A549 (cell line): Measurements from ENCODE around the gene RHOJ. TPM values are rescaled to one million over a fixed set of nuclear protein-coding genes. Genes with fewer than 3 reads are reported as not detected.
A peak's percentile ranks its signal among the peaks of the same experiment; 100 is the strongest.

ENCODE experiments used
- ATAC-seq, 2 experiments: fragments of 200-7000 bp in 1 of 2; fragments of >200 bp in 1 of 2; cut with Nextera tagmentation in 1 of 2; cut with Tn5 transposase in 1 of 2; 3 replicates each; pipeline versions ENCODE4 v1.8.0 to v1.9.1; 2018 to 2020; ENCODE audit warnings: mild to moderate bottlenecking in 1 of 2, moderate library complexity in 1 of 2
- CTCF ChIA-PET: fragments of 300-600 bp; sonication (Branson Sonifier 250); formaldehyde crosslinking; extraction: SDS; loops from one replicate; lab custom pipeline; 2021; ENCODE audit warnings: antibody characterized with exemption, inconsistent platforms; lab: Yijun Ruan, JAX
- POLR2A ChIA-PET: fragments of 350-600 bp; formaldehyde crosslinking; extraction: SDS; loops from one replicate; lab custom pipeline; 2021; ENCODE audit warnings: antibody characterized with exemption, inconsistent platforms; lab: Yijun Ruan, JAX
- DNase-seq, 2 experiments: peaks; one replicate each; pipeline versions ENCODE4 v3.0.0 to v3.0.0-alpha.2; 2011 to 2016; ENCODE audit warnings: low read depth in 1 of 2, low spot score in 1 of 2
- FAIRE-seq: peaks from 2 replicates; lab custom pipeline; 2011; peaks lifted over from hg19 to GRCh38; lab: Jason Lieb, UNC
- H3K27ac ChIP-seq, 2 experiments: fragments of >200 bp; sonication (Bioruptor Twin); formaldehyde crosslinking; 3 replicates each; pipeline ENCODE4 v1.5.1; 2016 to 2017
- H3K4me1 ChIP-seq: fragments of >200 bp; sonication (Bioruptor Twin); formaldehyde crosslinking; 3 replicates; pipeline ENCODE4 v1.6.1; 2016
- H3K4me2 ChIP-seq: fragments of >200 bp; sonication (Bioruptor Twin); formaldehyde crosslinking; 3 replicates; pipeline ENCODE4 v1.6.1; 2016
- H3K4me3 ChIP-seq: fragments of >200 bp; sonication (Bioruptor Twin); formaldehyde crosslinking; 3 replicates; pipeline ENCODE4 v1.5.1; 2016
- H3K9me3 ChIP-seq: fragments of >200 bp; sonication (Bioruptor Twin); formaldehyde crosslinking; 3 replicates; pipeline ENCODE4 v1.6.1; 2016
- CEBPB ChIP-seq, 2 experiments: fragments of >200 bp in 1 of 2; sonication (Bioruptor Twin) in 1 of 2; formaldehyde crosslinking in 1 of 2; IDR thresholded peaks; 2 replicates each; pipeline ENCODE4 v1.6.1; 2012 to 2016
- CTCF ChIP-seq: fragments of >200 bp; sonication (Bioruptor Twin); formaldehyde crosslinking; IDR thresholded peaks from 3 replicates; pipeline ENCODE4 v1.5.1; 2016
- EHF ChIP-seq: fragments of 250-450 bp; sonication (Bioruptor Pico); IDR thresholded peaks from 2 replicates; pipeline ENCODE4 v1.5.0; 2020; ENCODE audit warnings: mild to moderate bottlenecking
- ESRRA ChIP-seq: fragments of 150-350 bp; IDR thresholded peaks from 2 replicates; pipeline ENCODE4 v1.6.1; 2014; ENCODE audit warnings: mild to moderate bottlenecking, low read length, borderline replicate concordance
- FOSB ChIP-seq: fragments of 250-450 bp; sonication (Bioruptor Pico); IDR thresholded peaks from 2 replicates; pipeline ENCODE4 v1.5.0; 2020; ENCODE audit warnings: mild to moderate bottlenecking, moderate library complexity
- FOSL2 ChIP-seq, 2 experiments: fragments of 450-650 bp in 1 of 2; fragments of >200 bp in 1 of 2; sonication (Bioruptor Twin) in 1 of 2; formaldehyde crosslinking; IDR thresholded peaks; 2 replicates each; pipeline versions ENCODE4 v1.5.0 to v1.6.1; 2016 to 2020; ENCODE audit warnings: mild to moderate bottlenecking in 1 of 2, moderate library complexity in 1 of 2
- HEYL ChIP-seq: fragments of 250-450 bp; sonication (Bioruptor Pico); IDR thresholded peaks from 2 replicates; pipeline ENCODE4 v1.8.0; 2021; ENCODE audit warnings: mild to moderate bottlenecking, moderate library complexity
- HOXA7 ChIP-seq: fragments of 250-450 bp; sonication (Bioruptor Pico); IDR thresholded peaks from 2 replicates; pipeline ENCODE4 v1.5.0; 2020; ENCODE audit warnings: mild to moderate bottlenecking, moderate library complexity
- JUN ChIP-seq, 2 experiments: fragments of >200 bp; sonication (Bioruptor Twin); formaldehyde crosslinking; IDR thresholded peaks; 2 replicates in 1 of 2; 3 replicates in 1 of 2; pipeline ENCODE4 v1.6.1; 2016 to 2017
- MAFK ChIP-seq: fragments of 450-650 bp; IDR thresholded peaks from 2 replicates; pipeline ENCODE4 v1.6.1; 2014; ENCODE audit not compliant: partially characterized antibody
- MAX ChIP-seq: IDR thresholded peaks from 2 replicates; pipeline ENCODE4 v1.6.1; 2012
- MYC ChIP-seq: IDR thresholded peaks from 2 replicates; pipeline ENCODE4 v1.6.1; 2012; ENCODE audit warnings: mild to moderate bottlenecking, inconsistent platforms, low read length, improper control_type of control experiment, borderline replicate concordance
- NFE2L2 ChIP-seq: fragments of 150-350 bp; conservative IDR thresholded peaks from 2 replicates; pipeline ENCODE4 v1.6.1; 2014; ENCODE audit warnings: low read length
- NR3C1 ChIP-seq: fragments of >200 bp; sonication (Bioruptor Twin); formaldehyde crosslinking; IDR thresholded peaks from 3 replicates; pipeline ENCODE4 v1.6.1; 2017
- PHF8 ChIP-seq: fragments of 200-600 bp; sonication (generic); IDR thresholded peaks from 2 replicates; pipeline ENCODE4 v1.6.1; 2016; ENCODE audit warnings: low read depth, mild to moderate bottlenecking, antibody characterized with exemption, moderate library complexity, borderline replicate concordance
- POLR2A ChIP-seq: IDR thresholded peaks from 2 replicates; pipeline ENCODE4 v1.6.1; 2012; ENCODE audit warnings: mild to moderate bottlenecking, low read length
- RAD21 ChIP-seq, 2 experiments: fragments of >200 bp in 1 of 2; sonication (Bioruptor Twin) in 1 of 2; formaldehyde crosslinking in 1 of 2; IDR thresholded peaks in 1 of 2; conservative IDR thresholded peaks in 1 of 2; 2 replicates in 1 of 2; 3 replicates in 1 of 2; pipeline ENCODE4 v1.6.1; 2012 to 2018; ENCODE audit warnings: inconsistent platforms in 1 of 2
- RCOR1 ChIP-seq: fragments of 150-350 bp; IDR thresholded peaks from 2 replicates; pipeline ENCODE4 v1.6.1; 2014; ENCODE audit warnings: antibody characterized with exemption, low read length, low read depth
- RNF2 ChIP-seq: fragments of 200-600 bp; sonication (generic); IDR thresholded peaks from 2 replicates; pipeline ENCODE4 v1.6.1; 2016; ENCODE audit warnings: low read depth, mild to moderate bottlenecking, antibody characterized with exemption, moderate library complexity, borderline replicate concordance
- SMC3 ChIP-seq: fragments of >200 bp; sonication (Bioruptor Twin); formaldehyde crosslinking; IDR thresholded peaks from 3 replicates; pipeline ENCODE4 v1.6.1; 2018; ENCODE audit warnings: inconsistent platforms
- TP53 ChIP-seq: fragments of 250-450 bp; sonication (Bioruptor Pico); IDR thresholded peaks from 2 replicates; pipeline ENCODE4 v1.5.0; 2021; ENCODE audit warnings: mild to moderate bottlenecking, moderate library complexity
- USF2 ChIP-seq: fragments of 450-650 bp; IDR thresholded peaks from 2 replicates; pipeline ENCODE4 v1.6.1; 2014; ENCODE audit warnings: antibody characterized with exemption
- ZC3H11A ChIP-seq: fragments of 450-650 bp; IDR thresholded peaks from 2 replicates; pipeline ENCODE4 v1.6.1; 2014; ENCODE audit warnings: antibody characterized with exemption, mild to moderate bottlenecking
- ZFP36 ChIP-seq: fragments of 450-650 bp; IDR thresholded peaks from 2 replicates; pipeline ENCODE4 v1.6.1; 2014; ENCODE audit warnings: borderline replicate concordance; ENCODE audit not compliant: partially characterized antibody
- ZNF302 ChIP-seq: fragments of 250-450 bp; sonication (Bioruptor Pico); IDR thresholded peaks from 2 replicates; pipeline ENCODE4 v1.9.0; 2021; ENCODE audit warnings: inconsistent platforms, mild to moderate bottlenecking, moderate library complexity
- ZSCAN20 ChIP-seq: fragments of 250-450 bp; sonication (Bioruptor Pico); IDR thresholded peaks from 2 replicates; pipeline ENCODE4 v1.8.0; 2022; ENCODE audit warnings: mild to moderate bottlenecking, moderate library complexity
- WGBS: methylation state at CpG from one replicate; pipeline ENCODE4 v1.1.6; 2017; ENCODE audit errors: missing lambda C conversion rate; 5-methylcytosine and 5-hydroxymethylcytosine counted together
- polyA plus RNA-seq, 4 experiments: library from polyadenylated mRNA; depleted of rRNA in 3 of 4; stranded (reverse); fragments of >200 nt; fragmentation: RNase III in 1 of 4; extraction: RNeasy Plus Mini Kit Qiagen cat#74134 plus additional on column Dnase treatment in 1 of 4; gene quantifications; 2 replicates in 3 of 4; 3 replicates in 1 of 4; pipeline ENCODE4 v1.2.3, GENCODE V29; 2011 to 2017
- TF ChIP-seq, protein P1 (sequence below): fragments of 200-600 bp; sonication (generic); IDR thresholded peaks from 2 replicates; pipeline ENCODE4 v1.6.1; 2016; ENCODE audit warnings: antibody characterized with exemption, mild to moderate bottlenecking, moderate library complexity
- TF ChIP-seq, protein P2 (sequence below): IDR thresholded peaks from 2 replicates; pipeline ENCODE4 v1.6.1; 2012

RHOJ gene
- polyA plus RNA-seq, 2 of the 4 experiments (the other 2 are of a cell fraction), result not detected

GRCh38 chr14:63167044-63167443, 37.2 kb upstream of the RHOJ start:
- DNase-seq (no peak), ATAC-seq (no peak), FAIRE-seq (no peak)
- 71% methylated on average over 2 of the region's 2 CpGs for WGBS
- no peaks in the 10 kb centered on the region for H3K4me1 ChIP-seq
- no peaks in the 10 kb centered on the region for H3K9me3 ChIP-seq
- H3K4me2 ChIP-seq, result no peak overlapping the region
- CTCF ChIA-PET, result no interaction called here
- POLR2A ChIA-PET, result no interaction called here
- TF ChIP-seq ZNF302 (CRISPR knock-in tag) (no peak), NFE2L2 (no peak), EHF (CRISPR knock-in tag) (no peak), MYC (no peak), FOSB (CRISPR knock-in tag) (no peak), ZFP36 (no peak), MAFK (no peak), POLR2A (no peak)
- TF ChIP-seq, protein P1, sequence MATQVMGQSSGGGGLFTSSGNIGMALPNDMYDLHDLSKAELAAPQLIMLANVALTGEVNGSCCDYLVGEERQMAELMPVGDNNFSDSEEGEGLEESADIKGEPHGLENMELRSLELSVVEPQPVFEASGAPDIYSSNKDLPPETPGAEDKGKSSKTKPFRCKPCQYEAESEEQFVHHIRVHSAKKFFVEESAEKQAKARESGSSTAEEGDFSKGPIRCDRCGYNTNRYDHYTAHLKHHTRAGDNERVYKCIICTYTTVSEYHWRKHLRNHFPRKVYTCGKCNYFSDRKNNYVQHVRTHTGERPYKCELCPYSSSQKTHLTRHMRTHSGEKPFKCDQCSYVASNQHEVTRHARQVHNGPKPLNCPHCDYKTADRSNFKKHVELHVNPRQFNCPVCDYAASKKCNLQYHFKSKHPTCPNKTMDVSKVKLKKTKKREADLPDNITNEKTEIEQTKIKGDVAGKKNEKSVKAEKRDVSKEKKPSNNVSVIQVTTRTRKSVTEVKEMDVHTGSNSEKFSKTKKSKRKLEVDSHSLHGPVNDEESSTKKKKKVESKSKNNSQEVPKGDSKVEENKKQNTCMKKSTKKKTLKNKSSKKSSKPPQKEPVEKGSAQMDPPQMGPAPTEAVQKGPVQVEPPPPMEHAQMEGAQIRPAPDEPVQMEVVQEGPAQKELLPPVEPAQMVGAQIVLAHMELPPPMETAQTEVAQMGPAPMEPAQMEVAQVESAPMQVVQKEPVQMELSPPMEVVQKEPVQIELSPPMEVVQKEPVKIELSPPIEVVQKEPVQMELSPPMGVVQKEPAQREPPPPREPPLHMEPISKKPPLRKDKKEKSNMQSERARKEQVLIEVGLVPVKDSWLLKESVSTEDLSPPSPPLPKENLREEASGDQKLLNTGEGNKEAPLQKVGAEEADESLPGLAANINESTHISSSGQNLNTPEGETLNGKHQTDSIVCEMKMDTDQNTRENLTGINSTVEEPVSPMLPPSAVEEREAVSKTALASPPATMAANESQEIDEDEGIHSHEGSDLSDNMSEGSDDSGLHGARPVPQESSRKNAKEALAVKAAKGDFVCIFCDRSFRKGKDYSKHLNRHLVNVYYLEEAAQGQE, result no peak
- no peak overlapping the region for H3K4me3 ChIP-seq
- H3K27ac ChIP-seq, result no peak overlapping the region

- CTCF ChIA-PET, result interaction anchor here (0.6 to 3.6 kb wide), 8 partner anchors 14 to 1130 kb away, joined by 3 to 26 read pairs (median 4); no protein-coding TSS in a partner anchor
- H3K4me2 ChIP-seq, result no peak overlapping the region
- DNase-seq (peak; percentile 25 to 34), ATAC-seq (peak in 1 of 2 experiments; percentile 70; a peak in 3 of 6 replicates), FAIRE-seq (no peak)
- H3K27ac ChIP-seq, result no peak overlapping the region
- no peaks in the 10 kb centered on the region for H3K9me3 ChIP-seq
- TF ChIP-seq ZC3H11A, result no peak
- peak; percentile 44 for TF ChIP-seq CTCF
- no peak for TF ChIP-seq POLR2A
- no peak for TF ChIP-seq CEBPB (IDR thresholded peaks at IDR 0.05)
- peak; percentile 40; the same call in 1 of the 3 replicates for TF ChIP-seq SMC3
- TF ChIP-seq RAD21 (conservative IDR thresholded peaks at IDR 0.05 in 1 of 2, IDR thresholded peaks at IDR 0.05 in 1 of 2), result peak; percentile 44 to 63; a peak in 4 of 5 replicates
- WGBS, result 0% methylated on average over 2 of the region's 2 CpGs
- POLR2A ChIA-PET, result no interaction called here
- H3K4me3 ChIP-seq, result no peak overlapping the region
- H3K4me1 ChIP-seq, result no peaks in the 10 kb centered on the region
Observed at GRCh38 chr14:63174760-63175191, 29.5 kb upstream of the RHOJ start.

DNA sequence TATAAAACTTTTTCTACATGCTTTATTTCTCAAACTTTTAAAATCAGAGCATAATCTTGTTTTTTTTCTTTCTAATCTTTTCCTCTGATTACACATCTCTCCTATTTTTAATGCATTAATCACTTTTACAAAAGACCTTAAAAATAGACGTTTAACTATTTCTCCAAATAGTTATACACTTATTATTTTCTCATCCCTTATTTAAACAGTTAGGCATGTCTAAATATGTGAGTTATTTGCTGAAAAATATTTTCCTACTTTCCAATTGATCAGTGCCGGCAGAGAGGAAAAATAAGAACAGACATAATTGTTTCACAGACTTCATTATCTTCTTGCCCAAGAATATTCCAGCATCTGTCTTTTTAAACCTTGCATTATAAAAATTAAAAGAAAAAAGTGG, 28.7 kb upstream of the RHOJ start:
- ATAC-seq (no peak), FAIRE-seq (no peak), DNase-seq (no peak)
- Histone ChIP-seq H3K4me3 (no peak overlapping the region), H3K4me2 (no peak overlapping the region), H3K27ac (no peak overlapping the region), H3K4me1 (no peaks in the 10 kb centered on the region), H3K9me3 (no peaks in the 10 kb centered on the region)
- CTCF ChIA-PET, result interaction anchor here (0.6 to 3.6 kb wide), 4 partner anchors 72 to 1130 kb away, joined by 3 to 26 read pairs (median 4); no protein-coding TSS in a partner anchor
- WGBS, result 9% methylated on average over 2 of the region's 2 CpGs
- POLR2A ChIA-PET, result no interaction called here
- no peak for TF ChIP-seq USF2
- no peak for TF ChIP-seq HEYL
- no peak for TF ChIP-seq JUN (IDR thresholded peaks at IDR 0.05)
- TF ChIP-seq, protein P2, sequence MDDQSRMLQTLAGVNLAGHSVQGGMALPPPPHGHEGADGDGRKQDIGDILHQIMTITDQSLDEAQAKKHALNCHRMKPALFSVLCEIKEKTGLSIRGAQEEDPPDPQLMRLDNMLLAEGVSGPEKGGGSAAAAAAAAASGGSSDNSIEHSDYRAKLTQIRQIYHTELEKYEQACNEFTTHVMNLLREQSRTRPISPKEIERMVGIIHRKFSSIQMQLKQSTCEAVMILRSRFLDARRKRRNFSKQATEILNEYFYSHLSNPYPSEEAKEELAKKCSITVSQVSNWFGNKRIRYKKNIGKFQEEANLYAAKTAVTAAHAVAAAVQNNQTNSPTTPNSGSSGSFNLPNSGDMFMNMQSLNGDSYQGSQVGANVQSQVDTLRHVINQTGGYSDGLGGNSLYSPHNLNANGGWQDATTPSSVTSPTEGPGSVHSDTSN, result no peak
- no peak for TF ChIP-seq RNF2
- no peak for TF ChIP-seq FOSL2 (IDR thresholded peaks at IDR 0.05)
- TF ChIP-seq FOSL2 (CRISPR knock-in tag; IDR thresholded peaks at IDR 0.05), result no peak
- TF ChIP-seq RCOR1, result no peak
- no peak for TF ChIP-seq MAX
- TF ChIP-seq ESRRA, result no peak
- no peak for TF ChIP-seq NR3C1
- no peak for TF ChIP-seq FOSB (CRISPR knock-in tag)
- no peak for TF ChIP-seq ZSCAN20 (CRISPR knock-in tag)
- no peak for TF ChIP-seq POLR2A
- TF ChIP-seq HOXA7 (CRISPR knock-in tag), result no peak
- no peak for TF ChIP-seq PHF8
- TF ChIP-seq TP53 (CRISPR knock-in tag), result no peak
